A549 (cell line): ENCODE results near the gene KRTAP13-3.

ENCODE experiments used
- CHD4 ChIP-seq: fragments of 200-600 bp; sonication (generic); IDR thresholded peaks from 2 replicates; pipeline ENCODE4 v1.6.1; 2016; ENCODE audit warnings: antibody characterized with exemption, mild to moderate bottlenecking, borderline replicate concordance
- HDAC2 ChIP-seq: fragments of 200-600 bp; sonication (generic); IDR thresholded peaks from 2 replicates; pipeline ENCODE4 v1.6.1; 2016
- MAFK ChIP-seq: fragments of 450-650 bp; IDR thresholded peaks from 2 replicates; pipeline ENCODE4 v1.6.1; 2014; ENCODE audit not compliant: partially characterized antibody
- MYC ChIP-seq: IDR thresholded peaks from 2 replicates; pipeline ENCODE4 v1.6.1; 2012; ENCODE audit warnings: mild to moderate bottlenecking, inconsistent platforms, low read length, improper control_type of control experiment, borderline replicate concordance
- NR3C1 ChIP-seq: fragments of >200 bp; sonication (Bioruptor Twin); formaldehyde crosslinking; IDR thresholded peaks from 3 replicates; pipeline ENCODE4 v1.6.1; 2017
- PHF8 ChIP-seq: fragments of 200-600 bp; sonication (generic); IDR thresholded peaks from 2 replicates; pipeline ENCODE4 v1.6.1; 2016; ENCODE audit warnings: low read depth, mild to moderate bottlenecking, antibody characterized with exemption, moderate library complexity, borderline replicate concordance
- POLR2A ChIP-seq: IDR thresholded peaks from 2 replicates; pipeline ENCODE4 v1.6.1; 2012; ENCODE audit warnings: mild to moderate bottlenecking, low read length
- RAD21 ChIP-seq, 2 experiments: fragments of >200 bp in 1 of 2; sonication (Bioruptor Twin) in 1 of 2; formaldehyde crosslinking in 1 of 2; IDR thresholded peaks in 1 of 2; conservative IDR thresholded peaks in 1 of 2; 2 replicates in 1 of 2; 3 replicates in 1 of 2; pipeline ENCODE4 v1.6.1; 2012 to 2018; ENCODE audit warnings: inconsistent platforms in 1 of 2
- REST ChIP-seq: fragments of 200-600 bp; sonication (generic); IDR thresholded peaks from 2 replicates; pipeline ENCODE4 v1.6.1; 2016; ENCODE audit warnings: antibody characterized with exemption, mild to moderate bottlenecking, moderate library complexity
- RFX5 ChIP-seq: fragments of 450-650 bp; IDR thresholded peaks from 2 replicates; pipeline ENCODE4 v1.7.1; 2014; ENCODE audit warnings: antibody characterized with exemption, mild to moderate bottlenecking, moderate library complexity
- SREBF2 ChIP-seq: fragments of 450-650 bp; IDR thresholded peaks from 2 replicates; pipeline ENCODE4 v1.6.1; 2014; ENCODE audit warnings: mild to moderate bottlenecking, moderate library complexity
- TF ChIP-seq, protein P1 (sequence below): fragments of >200 bp; sonication (Bioruptor Twin); formaldehyde crosslinking; IDR thresholded peaks from 3 replicates; pipeline ENCODE4 v1.5.1; 2016

- TF ChIP-seq POLR2A: no peak
- TF ChIP-seq RFX5: no peak
- TF ChIP-seq, protein P1, sequence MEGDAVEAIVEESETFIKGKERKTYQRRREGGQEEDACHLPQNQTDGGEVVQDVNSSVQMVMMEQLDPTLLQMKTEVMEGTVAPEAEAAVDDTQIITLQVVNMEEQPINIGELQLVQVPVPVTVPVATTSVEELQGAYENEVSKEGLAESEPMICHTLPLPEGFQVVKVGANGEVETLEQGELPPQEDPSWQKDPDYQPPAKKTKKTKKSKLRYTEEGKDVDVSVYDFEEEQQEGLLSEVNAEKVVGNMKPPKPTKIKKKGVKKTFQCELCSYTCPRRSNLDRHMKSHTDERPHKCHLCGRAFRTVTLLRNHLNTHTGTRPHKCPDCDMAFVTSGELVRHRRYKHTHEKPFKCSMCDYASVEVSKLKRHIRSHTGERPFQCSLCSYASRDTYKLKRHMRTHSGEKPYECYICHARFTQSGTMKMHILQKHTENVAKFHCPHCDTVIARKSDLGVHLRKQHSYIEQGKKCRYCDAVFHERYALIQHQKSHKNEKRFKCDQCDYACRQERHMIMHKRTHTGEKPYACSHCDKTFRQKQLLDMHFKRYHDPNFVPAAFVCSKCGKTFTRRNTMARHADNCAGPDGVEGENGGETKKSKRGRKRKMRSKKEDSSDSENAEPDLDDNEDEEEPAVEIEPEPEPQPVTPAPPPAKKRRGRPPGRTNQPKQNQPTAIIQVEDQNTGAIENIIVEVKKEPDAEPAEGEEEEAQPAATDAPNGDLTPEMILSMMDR: no peak
- TF ChIP-seq RAD21 (conservative IDR thresholded peaks at IDR 0.05 in 1 of 2, IDR thresholded peaks at IDR 0.05 in 1 of 2): no peak
- TF ChIP-seq SREBF2: no peak
- TF ChIP-seq NR3C1: no peak
- TF ChIP-seq MAFK: peak; percentile 77
- no peak for TF ChIP-seq REST
- no peak for TF ChIP-seq PHF8
- TF ChIP-seq CHD4: no peak
- TF ChIP-seq HDAC2: no peak
- TF ChIP-seq MYC: no peak
Observed at GRCh38 chr21:30463713-30464112, 38.0 kb upstream of the KRTAP13-3 start.
